Hypothalamus (tissue), 51 donors: ENCODE data around the gene RPGRIP1L.

Source experiments
- DNase-seq, 51 donors: peaks; one replicate each; lab custom pipeline; 2025; lab: John Stamatoyannopoulos, UW

The RPGRIP1L gene

DNA sequence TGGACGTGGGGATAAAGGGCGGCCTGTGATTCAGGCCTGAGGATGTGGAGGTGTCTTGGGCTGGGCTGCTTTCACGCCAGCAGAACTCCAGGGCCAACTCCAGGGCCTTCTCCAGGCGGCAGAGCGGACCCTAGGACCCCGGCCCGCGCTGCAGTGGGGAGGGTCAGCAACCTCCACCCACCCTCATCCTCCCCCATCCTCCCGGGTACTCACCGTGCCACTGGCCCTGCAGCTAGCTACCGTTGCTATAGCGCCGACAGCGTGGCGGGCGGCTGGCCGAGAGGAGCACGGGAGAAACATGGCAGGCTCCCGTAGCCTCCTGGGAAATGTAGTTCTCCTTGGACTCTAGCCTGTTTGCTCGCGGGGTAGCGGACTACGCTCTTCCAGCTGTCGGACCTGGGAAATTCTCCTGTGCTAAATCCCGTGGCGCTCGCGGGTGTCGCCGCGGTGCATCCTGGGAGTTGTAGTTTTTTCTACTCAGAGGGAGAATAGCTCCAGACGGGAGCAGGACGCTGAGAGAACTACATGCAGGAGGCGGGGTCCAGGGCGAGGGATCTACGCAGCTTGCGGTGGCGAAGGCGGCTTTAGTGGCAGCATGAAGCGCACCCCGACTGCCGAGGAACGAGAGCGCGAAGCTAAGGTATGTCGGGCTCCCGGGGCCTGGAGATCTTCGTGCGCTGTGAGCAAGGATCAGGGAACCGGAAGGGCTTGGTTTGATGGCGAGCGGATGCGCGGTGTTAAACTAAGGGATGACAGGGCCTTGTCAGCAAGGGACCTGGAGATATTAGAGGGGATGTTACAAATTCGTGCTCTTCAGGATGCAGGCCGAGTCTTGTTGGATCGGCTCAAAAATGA is at the start of gene RPGRIP1L, which contains the start of gene FTO:
RPGRIP1L (minus strand) TSS at position 270 of the 855 bp plus-strand sequence. CDS start 3,136 bp downstream, outside the sequence.
FTO (plus strand) TSS at position 567 of the 855 bp plus-strand sequence.
- DNase-seq = peak; percentile 74 to 100 (median 98)

DNA sequence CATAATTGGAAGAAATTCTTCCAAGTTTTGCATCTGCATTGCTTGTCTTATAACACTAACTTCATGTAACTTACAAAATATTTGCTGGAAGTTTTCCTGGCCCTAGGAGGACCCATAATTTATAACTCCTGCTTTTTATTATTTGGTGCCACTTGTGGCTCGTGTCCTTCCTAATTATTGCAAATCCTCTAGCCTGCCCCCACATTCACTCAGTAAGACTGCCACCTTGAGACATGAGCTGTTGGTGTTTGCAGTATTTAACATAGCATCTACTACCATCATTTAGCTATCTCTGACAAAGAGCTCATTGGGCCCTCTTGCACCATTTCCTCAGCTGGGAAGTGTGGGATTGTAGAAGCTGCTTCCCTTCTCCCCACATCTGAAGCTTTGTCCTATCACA is 49.8 kb upstream of the RPGRIP1L start:
- no peak for DNase-seq

DNA sequence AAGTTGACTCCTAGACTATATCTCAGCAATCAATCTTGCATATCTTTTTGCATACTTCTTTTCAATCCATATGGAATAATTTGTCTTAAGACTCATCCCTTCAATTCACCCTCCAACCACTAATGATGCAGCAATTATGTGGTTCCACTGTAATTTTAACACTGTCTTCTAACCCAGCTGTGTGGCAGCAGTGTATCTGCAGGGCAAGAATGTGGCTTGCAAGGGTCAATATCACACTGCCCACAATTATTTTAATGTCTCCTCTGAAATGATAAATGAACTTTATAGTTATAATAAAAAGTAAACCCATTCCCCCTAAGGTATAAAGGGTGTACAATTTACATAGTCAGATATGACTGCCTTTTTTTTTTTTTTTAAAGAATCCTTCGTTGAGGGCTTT is 48.9 kb upstream of the RPGRIP1L start:
- DNase-seq = no peak

DNA sequence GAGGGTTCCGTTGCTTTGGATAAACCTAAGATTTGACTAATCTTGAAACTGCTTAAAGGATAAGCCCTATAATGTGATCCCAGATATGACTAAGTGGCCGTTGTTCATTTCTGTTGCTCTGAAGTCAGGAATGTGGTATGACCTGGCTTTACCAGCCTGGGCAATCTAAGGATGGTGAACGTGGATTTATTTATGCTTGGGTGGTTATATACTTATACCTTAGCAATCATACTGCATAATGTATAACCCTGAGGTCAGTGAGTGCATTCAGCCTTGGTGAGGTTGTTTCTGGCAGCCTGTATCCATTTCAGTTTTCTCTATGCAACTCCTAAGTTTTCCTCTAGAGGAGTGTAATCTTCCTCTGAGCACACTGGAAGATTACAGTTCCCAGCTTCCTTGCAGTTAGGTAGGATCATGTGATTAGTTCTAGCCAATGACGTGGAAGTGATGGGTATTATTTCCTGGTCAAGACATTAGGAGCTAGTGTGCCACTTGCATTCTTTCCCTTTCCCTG is 42.2 kb upstream of the RPGRIP1L start:
- no peak for DNase-seq

DNA sequence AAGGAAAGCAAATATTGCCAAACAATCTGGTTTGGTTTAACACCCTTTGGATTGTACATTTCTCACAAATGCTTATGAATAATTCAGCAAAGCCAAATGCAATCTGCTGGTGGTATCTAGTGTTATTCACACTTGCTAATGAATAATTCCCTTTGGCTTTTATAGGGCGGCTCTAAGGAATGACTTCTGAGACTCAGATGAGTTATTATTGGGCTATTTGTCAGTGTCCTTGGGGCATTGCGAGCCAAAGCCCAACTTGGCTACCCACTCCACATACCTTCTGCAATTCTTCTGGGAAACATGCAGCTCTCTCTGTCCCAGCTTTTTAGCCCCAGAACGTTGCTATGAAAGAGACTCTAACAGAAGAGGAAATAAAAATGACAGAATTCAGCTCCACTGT is 41.4 kb upstream of the RPGRIP1L start:
- DNase-seq = no peak

DNA sequence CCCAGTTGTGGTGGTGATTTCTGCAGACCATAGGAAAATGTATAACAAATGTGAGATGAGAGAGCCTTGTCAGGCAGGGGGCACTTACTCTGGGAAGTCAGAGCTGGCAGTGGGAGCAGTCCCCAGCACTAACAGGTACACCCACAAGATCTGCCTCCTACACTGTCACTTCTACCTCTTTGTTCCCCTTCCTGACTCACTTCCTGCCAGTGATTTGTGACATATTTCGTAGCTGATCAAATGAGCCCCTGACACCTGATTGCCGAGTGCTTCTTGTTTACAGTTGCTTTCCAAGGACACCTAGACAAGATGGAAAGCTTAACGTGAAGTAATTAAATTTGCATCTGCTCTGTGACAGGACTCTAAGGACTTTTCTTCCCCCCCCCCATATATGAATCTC is 40.8 kb upstream of the RPGRIP1L start:
- DNase-seq = peak in 2 of 51 donors; percentile 15 to 41

DNA sequence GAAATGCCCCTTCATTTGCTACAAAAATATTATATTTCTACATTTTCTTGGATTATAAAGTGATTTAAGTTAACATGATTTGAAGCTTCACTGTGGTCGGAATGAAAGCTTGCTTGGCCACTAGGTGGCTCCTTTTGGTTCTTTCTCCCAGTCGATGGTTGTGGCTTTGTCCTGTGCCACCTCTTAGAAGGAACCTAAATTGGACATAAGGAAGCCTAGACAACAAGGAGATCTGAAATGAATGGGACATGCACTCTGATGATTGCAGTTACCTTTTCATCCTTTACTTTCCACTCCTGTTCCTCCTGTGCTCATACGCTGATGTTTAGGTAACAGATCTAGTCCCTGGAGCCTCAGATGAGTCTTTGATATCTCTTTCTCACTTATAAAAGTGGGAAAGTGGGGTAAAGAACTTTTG is 39.5 kb upstream of the RPGRIP1L start:
- peak in 1 of 51 donors; percentile 1 for DNase-seq

DNA sequence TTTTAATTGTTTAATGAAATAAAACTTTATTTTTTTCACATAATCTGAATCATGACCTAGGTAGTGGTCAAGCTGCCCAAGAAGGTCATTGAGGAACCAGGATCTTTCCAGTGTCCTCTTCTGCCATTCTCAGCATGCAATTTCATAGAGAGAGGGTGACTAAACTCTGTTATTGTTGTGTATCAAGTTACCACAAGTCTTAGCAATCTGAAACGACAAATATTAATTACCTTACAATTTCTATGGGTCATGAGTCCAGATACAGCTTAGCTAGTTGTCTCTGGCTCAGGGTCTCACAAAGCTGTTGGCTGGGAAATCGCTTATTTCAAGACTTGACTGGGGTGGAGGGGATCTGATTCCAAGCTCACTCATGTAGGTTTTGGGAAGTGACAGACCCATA is 37.9 kb upstream of the RPGRIP1L start:
- DNase-seq = no peak

DNA sequence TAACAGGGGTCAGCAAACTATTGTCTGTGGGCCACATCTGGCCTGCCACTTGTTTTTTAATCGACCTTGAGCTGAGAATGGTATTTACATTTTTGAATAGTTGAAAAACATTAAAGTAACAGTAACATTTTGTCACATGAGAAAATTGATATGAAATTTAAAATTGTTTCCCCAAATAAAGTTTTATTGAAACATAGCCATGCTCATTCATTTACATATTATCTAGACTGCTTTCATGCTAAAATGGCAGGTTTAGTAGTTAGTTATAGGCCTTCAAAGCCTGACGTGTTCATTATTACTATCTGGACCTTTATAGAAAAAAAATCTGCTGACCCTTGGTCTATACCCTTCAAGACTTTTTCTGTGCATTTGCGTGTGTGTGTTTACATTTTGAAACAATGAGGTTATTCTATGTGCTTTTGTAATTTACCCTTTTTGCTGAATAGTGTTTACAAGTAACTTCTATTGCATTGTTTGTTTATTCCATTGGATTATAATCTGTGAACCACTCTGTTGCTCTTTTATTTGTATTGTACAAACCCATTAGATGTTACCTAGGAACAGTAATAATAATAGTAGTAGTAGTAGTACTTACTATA is 37.4 kb upstream of the RPGRIP1L start:
- no peak for DNase-seq

DNA sequence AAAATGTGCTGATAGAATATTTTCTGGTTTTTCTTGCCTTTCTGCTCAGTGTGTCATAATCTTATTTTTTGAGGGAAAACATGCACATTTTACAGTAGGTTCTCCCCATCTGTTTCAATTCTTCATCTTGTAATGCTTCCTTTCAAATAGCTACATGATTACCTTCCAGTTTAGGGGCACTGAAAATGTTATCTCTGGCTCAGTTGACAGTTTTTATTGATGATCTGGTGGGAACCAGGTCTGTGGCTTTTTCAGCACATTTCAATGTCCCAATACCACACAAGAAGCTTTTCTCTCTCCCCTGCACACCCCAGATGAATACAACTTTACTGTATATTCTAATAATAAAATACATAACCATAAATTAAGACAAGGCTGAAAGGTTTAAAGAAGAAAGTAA is 36.8 kb upstream of the RPGRIP1L start:
- no peak for DNase-seq

DNA sequence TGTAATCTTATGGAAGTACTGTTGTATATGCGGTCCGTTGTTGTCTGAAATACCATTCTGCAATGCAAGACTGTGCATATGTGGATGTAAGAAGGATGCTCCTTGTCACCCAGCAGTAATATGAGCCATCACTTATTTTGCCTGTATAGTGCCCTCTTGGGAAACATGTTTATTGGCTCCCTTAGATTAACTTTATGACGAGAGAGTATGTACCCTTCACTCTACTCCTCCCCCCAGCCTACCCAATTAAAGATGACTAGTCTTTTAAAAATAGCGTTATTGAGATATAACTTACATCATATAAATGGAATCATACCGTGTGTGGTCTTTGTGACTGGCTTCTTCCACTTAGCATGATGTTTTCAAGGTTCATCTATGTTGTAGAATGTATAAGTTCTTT is 33.9 kb upstream of the RPGRIP1L start:
- no peak for DNase-seq

DNA sequence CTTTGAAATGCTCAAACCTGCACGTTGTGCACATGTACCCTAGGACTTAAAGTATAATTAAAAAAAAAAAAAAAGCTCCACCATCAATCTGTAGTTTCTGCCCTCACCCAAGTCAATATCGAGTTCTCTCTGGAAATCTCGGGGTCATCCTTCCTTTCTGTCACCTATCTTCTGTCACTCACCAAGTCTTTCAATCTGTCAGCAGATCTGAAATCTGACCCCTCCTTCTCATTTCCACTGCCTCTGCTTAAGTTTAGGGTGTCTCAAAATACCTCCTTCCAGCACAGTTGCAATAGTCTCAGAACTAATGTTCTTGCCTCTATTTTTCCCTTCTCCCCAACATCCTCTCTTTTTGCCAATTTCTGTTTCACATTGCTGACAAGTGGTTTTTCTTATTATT is 32.6 kb upstream of the RPGRIP1L start:
- no peak for DNase-seq

DNA sequence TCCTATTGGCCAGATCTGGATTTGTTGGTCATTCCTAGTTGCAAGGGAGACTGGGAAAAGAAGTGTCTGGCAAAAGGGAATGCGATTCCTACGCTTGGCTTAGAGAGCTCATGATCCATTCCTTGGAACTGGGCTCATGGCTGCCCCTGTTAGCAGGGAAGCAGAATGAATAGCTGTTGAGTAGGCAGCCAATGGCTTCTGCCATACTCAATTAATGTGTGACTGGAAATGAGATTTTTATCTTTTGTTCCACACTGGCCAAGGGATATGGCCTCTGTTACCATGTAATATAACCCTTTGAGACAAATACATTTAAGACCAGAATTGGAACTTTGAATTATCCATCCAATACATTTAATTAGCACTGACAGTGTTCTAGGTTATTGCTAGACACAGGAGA is 31.2 kb upstream of the RPGRIP1L start:
- DNase-seq = no peak

DNA sequence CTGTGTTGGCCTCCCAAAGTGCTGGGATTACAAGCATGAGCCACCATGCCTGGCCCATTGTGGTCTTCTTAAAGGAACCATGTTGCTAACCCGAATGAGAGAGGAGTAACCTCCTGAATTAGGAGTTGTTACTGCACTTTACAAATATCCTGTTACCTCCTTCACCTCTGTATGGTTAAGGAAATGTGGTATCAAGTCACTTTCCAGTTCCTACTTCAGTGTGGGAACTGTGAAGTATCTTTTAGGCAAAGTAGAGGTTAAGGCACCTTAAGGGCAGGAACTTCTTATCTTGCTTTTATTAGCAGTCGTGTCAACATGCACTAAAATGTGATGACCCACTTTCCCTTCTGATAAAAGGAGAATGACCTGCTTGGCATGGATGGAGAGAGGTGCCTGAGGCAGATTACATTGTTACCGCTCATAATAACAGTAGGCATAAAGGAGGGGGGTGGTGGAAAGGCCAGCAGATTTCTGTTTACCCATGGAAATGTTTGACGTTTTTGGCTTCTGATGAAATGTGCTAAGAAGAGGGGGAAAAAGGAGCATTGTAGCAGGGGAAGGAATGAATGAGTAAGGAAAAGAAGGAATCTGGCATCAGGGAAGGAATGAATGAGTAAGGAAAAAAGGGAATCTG is 28.8 kb upstream of the RPGRIP1L start:
- DNase-seq = no peak

DNA sequence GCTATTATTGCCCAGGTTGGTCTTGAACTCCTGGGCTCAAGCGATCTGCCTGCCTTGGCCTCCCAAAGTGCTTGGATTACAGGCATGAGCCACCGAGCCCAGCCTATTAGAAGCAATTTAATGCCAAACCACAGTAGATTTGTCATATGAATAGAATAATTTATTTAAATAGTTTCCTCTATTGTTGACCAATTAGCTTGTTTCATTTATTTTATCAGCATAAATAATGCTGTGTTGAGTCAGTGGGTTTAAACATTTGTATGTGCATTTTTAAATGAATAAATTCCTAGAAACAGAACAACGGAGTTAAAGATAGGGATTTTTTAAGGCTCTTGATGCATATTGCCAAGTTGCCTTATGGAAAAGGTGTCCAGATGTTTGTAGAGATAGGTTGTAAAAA is 27.0 kb upstream of the RPGRIP1L start:
- DNase-seq = no peak

DNA sequence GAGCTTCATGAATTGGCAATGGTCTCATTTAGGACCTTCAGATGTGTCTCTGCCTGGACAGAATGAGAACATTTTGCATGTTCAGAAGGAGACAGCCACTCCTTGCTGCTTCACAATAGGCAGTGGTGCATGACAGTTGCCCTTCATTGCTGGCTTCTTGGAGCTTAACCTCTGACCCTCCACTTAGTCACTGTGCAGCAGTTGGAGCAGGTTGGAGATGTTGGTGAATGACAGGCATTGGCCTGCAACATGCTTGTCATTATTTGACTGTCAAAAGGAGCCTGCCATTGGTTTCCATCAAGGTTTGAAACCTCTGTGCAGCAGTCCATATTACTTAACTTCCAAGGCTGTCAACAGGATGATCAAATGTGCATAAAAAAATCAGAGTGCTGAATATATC is 23.0 kb upstream of the RPGRIP1L start:
- DNase-seq = no peak

DNA sequence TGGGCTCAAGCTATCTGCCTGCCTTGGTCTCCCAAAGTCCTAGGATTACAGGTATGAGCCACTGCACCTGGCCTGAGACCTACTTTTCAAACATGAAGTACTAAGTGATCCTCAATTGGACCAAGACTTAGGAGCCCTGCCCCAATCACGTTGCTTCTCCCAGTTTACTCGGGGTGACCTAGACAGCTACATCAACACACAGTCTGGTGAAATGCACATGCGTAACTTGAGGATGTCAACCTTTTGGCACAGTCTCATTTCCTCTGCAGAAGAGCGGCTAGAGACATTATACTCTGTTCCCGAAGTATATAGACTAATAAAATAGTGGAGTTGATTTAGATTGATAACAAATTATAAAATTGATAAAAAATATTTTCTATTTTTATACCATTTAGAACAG is 17.4 kb upstream of the RPGRIP1L start:
- no peak for DNase-seq

DNA sequence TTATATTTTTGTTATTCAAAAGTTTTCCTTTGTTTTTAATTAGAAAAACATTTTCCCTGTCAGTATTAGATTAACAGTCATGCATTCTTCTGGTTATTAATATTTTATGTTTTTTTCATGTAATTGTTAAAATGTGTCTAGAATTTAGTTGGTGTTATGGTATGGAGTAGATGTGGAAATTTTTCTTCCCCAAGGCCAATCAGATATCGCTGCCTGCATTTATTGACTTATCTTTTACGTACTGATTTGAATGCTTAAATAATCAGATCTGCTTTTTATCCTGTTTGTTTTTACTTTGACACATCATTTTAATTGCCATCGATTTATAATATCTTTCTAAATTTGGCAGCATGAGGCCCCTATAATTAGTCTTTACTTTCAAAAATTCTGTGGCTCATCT is 13.9 kb upstream of the RPGRIP1L start:
- no peak for DNase-seq

DNA sequence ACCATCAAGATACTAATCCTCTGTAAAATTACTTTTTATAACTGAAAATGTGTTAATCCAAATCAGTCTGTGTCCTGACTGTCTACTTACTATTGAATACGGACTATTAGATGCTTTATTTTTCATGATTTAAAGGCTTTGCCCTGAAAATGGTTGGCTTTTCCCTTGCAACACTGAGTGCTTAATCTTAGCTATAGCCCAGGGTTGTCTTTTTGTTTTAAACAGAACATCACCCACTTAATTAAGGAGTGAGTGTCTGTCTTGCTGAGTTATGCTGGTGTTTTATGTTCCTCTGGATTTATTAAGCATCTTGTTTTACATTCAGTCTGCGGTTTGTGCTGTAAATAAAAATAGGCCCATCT is 11.3 kb upstream of the RPGRIP1L start:
- no peak for DNase-seq

DNA sequence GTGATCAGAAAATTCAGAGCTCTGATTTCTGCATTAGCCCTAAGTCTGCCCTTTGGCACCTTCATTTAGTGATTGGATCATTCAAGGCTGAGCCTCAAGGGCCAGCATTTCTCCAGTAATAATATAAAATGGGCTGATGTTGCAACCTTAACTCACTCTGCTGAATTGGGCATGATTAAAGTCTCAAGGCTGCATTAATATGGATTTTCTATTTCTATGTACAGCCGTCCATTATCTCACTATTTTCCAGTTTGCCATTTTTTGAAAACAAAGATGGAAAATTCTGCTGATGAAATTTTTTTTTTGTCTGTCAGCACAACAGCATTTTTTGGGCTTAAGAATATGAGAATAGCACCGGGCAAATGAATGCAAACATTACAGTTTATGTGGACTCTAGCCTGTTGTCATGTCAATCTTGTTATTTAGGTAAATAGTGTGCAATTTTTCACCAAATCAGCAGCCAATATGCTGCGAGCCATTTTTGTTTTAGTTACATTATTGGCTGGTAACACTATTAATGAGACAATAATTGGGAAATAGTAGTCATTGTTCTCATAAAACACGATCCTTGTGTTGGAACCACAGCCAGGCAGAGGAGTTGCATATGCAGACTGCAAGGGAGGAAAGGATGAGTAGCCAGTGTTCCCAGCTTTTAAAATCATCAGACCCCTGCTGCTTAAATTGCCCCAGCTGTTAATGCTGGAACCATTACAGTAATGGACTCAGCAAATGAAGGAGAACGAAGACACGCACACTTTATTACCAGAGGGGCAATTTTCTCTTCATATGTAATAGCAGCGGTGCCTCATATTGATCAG is 10.8 kb upstream of the RPGRIP1L start:
- no peak for DNase-seq
